Regular cardiac myocyte (primary cell): ENCODE measurements around the gene RPS28. TPM values are rescaled to one million over a fixed set of nuclear protein-coding genes. Genes with fewer than 3 reads are reported as not detected.

Experiments used
- total RNA-seq: library from RNA; depleted of rRNA; stranded (reverse); fragments of >200 nt; gene quantifications from 2 replicates; pipeline ENCODE4 v1.2.3, GENCODE V29; 2014

RPS28 gene
- 276 and 664 TPM in 2 replicates for total RNA-seq

GRCh38 chr19:8321067-8321985 is at the start of gene RPS28, which contains the start of gene NDUFA7:
Gene RPS28 (plus strand): TSS chr19:8321496. CDS start chr19:8321531, 35 bp downstream.
Gene NDUFA7 (minus strand): TSS chr19:8321375. CDS start chr19:8321358, 17 bp downstream.

GRCh38 chr19:8307965-8308866 is 13.1 kb upstream of the RPS28 start, which contains the start of gene CD320:
Gene CD320 (minus strand): TSS chr19:8308358. CDS start chr19:8308290, 68 bp downstream.

GRCh38 chr19:8342684-8343482 is 21.6 kb downstream of the RPS28 start, which contains the start of gene KANK3:
Gene KANK3 (minus strand): TSS chr19:8343262. CDS start chr19:8337828, 5,434 bp downstream.

GRCh38 chr19:8363803-8364771 is 42.8 kb downstream of the RPS28 start, which contains the start of gene ANGPTL4:
Gene ANGPTL4 (plus strand): TSS chr19:8364155. CDS start chr19:8364322, 167 bp downstream.

Other genes with a start within 250 kb of the RPS28 start
- gene FBN3, start 171.9 kb upstream of the RPS28 start, total RNA-seq, result under 0.01 TPM in 1 of 2 replicates, not detected in the other
- gene CERS4, start 112.1 kb upstream of the RPS28 start, total RNA-seq, result 3.1 and 16.1 TPM in 2 replicates
- 21.7 and 32.7 TPM in 2 replicates for gene CD320, start 13.1 kb upstream of the RPS28 start, total RNA-seq
- 14.7 and 16.9 TPM in 2 replicates for gene NDUFA7, start 121 bp upstream of the RPS28 start, total RNA-seq
- 0.56 and 0.58 TPM in 2 replicates for gene KANK3, start 21.8 kb downstream of the RPS28 start, total RNA-seq
- gene ANGPTL4, start 42.7 kb downstream of the RPS28 start, total RNA-seq, result 26.1 and 132 TPM in 2 replicates
- gene RAB11B, start 68.9 kb downstream of the RPS28 start, total RNA-seq, result 29.5 and 34.7 TPM in 2 replicates
- 64.0 and 167 TPM in 2 replicates for gene MARCHF2, start 91.8 kb downstream of the RPS28 start, total RNA-seq
- 26.5 and 117 TPM in 2 replicates for gene HNRNPM, start 123.5 kb downstream of the RPS28 start, total RNA-seq
- gene PRAM1, start 181.1 kb downstream of the RPS28 start, total RNA-seq, result not detected in 2 replicates
- 2.5 and 4.8 TPM in 2 replicates for gene ZNF414, start 192.7 kb downstream of the RPS28 start, total RNA-seq